HG02885 (cell line): Measurements from ENCODE around the gene AGFG2.
"Not testable (repeated sequence)": the region's sequence is repeated elsewhere in the genome, so short reads cannot be mapped to it uniquely, and the experiment has no call there.

Source experiments
- ATAC-seq: cut with Tn5 transposase; IDR thresholded peaks from one replicate; pipeline ENCODE4 v1.9.1; 2021; ENCODE audit warnings: mild to moderate bottlenecking; ENCODE audit not compliant: unreplicated experiment, poor library complexity

The AGFG2 gene

DNA sequence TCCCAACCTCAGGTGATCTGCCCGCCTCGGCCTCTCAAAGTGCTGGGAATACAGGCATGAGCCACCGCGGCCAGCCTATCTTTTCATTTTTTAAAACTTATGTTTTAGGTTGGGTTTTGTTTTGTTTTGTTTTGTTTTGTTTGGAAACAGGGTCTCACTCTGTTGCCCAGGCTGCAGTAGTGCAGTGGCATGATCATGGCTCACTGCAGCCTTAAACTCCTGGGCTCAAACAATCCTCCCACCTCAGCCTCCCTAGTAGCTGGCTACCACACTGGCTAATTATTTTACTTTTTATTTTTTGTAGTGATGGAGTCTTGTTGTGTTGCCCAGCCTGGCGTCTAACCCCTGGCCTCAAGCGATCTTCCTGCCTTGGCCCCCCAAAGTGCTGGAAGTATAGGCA lies 19.4 kb upstream of the AGFG2 start:
- no peak for ATAC-seq

DNA sequence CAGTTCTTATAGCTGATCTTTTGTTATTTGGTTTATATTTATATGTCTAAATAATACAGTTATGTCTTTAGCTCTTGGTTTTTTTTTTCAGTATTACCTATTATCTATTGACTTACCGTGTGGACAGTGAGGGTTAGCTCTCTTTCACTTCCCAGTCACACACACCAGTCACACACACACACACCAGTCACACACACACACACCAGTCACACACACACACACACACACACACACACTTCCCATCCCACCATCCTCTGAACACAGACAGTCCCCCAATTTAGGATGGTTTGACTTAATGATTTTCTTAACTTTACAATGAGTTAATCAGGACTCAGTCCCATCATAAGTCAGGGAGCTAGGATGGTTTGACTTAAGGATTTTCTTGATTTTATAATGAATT lies 18.9 kb upstream of the AGFG2 start:
- ATAC-seq = no peak

DNA sequence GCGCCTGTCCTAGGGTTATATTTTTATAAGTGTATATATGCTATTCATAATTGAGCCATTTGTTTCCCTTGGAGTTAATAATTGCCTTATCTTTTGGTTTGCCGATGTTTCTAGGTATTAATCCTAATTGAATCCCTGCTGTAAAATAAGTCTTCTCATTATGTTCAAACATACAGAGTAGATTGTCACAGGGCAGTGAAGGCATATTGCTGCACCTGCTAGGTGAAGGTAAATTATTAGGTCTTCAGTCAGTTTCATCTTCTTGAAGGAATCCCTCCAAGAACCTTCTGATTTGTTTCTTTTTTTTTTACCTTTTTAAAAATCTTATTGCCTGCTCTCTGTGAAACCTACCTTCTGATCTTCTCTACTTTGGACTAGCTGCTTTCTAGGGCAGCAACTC lies 17.9 kb upstream of the AGFG2 start:
- no peak for ATAC-seq

DNA sequence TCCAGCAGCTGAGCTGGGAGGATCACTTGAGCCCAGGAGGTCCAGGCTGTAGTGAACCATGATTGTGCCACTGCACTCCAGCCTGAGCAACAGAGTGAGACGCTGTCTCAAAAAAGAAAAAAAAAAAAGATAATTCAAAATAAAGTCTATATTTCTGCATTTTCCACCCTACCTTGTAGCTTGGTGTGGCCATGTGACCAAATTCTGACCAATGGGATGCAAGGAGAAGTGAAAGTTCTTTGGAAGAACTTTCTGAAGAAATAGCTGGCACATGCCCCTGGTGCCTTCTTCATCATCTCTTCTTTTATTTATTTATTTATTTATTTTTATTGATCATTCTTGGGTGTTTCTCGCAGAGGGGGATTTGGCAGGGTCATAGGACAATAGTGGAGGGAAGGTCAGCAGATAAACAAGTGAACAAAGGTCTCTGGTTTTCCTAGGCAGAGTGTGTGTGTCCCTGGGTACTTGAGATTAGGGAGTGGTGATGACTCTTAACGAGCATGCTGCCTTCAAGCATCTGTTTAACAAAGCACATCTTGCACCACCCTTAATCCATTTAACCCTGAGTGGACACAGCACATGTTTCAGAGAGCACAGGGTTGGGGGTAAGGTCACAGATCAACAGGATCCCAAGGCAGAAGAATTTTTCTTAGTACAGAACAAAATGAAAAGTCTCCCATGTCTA lies 17.0 kb upstream of the AGFG2 start:
- ATAC-seq = not testable (repeated sequence)

DNA sequence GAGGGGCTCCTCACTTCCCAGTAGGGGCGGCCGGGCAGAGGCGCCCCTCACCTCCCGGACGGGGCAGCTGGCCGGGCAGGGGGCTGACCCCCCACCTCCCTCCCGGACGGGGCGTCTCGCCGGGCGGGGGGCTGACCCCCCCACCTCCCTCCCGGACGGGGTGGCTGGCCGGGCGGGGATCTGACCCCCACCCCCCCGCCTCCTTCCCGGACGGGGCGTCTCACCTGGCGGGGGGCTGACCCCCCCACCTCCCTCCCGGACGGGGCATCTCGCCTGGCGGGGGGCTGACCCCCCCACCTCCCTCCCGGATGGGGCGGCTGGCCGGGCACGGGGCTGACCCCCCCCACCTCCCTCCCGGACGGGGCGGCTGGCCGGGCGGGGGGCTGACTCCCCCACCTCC lies 15.8 kb upstream of the AGFG2 start:
- ATAC-seq = not testable (repeated sequence)

DNA sequence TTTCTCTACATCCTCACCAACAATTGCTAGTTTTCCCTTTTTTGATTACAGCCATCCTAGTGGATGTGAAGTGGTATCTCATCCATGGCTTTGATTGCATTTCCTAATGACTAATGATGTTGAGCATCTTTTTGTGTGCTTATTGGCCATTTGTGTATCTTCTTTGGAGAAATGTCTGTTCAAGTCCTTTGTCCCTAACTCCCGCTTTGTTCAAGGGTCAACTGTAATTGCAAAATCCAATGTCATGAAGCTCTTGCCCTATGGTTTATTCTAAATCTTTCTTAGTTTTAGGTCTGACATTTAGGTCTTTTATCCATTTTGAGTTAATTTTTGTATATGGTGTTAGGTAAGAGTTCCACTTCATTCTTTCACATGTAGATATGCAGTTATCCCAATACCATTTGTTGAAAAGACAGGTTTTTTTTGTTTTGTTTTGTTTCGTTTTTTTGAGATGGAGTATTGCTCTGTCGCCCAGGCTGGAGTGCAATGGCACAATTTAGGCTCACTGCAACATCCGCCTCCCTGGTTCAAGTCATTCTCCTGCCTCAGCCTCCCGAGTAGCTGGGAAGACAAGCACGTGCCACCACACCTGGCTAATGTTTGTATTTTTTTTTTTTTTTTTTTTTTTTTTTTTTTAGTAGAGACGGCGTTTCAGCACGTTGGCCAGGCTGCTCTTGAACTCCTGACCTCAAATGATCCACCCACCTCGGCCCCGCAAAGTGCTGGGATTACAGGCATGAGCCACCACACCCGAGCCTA lies 10.7 kb upstream of the AGFG2 start:
- ATAC-seq = not testable (repeated sequence)

DNA sequence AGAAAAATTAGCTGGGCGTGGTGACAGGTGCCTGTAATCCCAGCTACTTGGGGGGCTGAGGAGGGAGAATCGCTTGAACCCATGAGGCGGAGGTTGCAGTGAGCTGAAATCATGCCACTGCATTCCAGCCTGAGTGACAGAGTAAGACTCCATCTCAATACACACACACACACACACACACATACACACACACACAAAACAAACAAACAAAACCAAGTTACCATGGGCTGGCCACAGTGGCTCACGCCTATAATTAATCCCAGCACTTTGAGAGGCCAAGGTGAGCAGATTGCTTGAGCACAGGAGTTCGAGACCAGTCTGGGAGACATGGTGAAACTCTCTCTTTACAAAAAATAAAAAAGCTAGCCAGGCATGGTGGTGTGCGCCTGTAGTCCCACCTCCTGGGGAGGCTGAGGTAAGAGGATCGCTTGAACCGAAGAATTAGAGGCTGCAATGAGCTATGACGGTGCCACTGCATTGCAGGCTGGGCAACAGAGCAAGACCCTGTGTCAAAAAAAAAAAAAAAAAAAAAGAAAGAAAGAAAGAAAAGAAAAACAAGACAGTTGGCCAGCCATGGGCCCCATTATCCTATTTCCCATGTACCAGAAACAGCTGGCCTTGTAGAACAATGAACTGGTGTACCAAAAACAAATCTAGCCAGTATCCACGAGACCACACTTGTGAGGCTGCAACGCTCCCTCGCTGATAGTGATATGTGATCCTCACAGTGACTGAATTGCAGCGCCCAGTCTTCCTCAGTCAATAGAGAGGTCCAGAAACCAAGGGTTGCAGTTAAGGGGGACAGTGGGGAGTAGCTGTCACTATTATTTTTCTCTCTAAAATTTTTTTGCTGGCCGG lies 6.6 kb upstream of the AGFG2 start:
- ATAC-seq = no peak

DNA sequence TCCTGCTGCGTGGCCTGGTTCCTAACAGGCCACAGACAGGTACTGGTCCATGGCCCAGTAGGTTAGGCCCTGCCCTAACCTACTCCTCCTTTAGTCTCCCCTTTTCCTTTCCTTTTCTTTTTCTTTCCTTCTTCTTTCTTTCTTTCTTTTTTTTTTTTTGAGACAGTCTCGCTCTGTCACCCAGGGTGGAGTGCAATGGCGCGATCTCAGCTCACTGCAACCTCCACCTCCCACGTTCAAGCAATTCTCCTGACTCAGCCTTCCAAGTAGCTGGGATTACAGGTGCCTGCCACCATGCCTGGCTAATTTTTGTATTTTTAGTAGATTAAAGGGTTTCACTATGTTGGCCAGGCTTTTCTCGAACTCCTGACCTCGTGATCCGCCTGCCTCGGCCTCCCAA lies 3.0 kb upstream of the AGFG2 start:
- not testable (repeated sequence) for ATAC-seq

DNA sequence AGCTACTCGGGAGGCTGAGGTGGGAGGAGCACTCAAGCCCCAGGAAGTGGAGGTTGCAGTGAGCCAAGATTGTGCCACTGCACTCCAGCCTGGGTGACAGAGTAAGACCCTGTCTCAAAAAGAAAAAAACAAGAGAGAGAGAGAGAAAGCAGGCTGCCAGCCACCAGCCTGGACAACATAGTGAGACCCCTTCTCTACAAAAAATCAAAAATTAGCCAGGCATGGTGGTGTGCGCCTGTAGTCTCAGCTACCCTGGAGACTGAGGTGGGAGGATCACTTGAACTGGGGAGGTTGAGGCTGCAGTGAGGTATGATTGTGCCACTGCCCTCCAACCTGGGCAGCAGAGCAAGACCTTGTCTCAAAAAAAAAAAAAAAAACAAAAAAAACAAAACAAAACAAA lies 2.3 kb upstream of the AGFG2 start:
- not testable (repeated sequence) for ATAC-seq

DNA sequence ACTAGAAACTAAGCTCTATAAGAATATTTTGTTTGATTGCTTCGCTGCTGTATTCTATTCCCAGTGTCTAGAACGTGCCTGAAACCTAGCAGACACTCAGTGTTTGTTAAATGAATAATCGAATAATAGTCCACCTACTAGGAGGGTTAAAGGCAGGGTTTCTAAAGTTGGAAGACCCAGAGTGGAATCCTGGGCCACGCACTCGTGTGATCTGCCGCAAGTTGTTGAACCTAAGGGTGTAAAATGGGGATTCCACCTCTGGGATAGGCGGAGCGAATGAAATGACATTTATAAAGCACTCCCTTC lies 702 bp upstream of the AGFG2 start:
- no peak for ATAC-seq

DNA sequence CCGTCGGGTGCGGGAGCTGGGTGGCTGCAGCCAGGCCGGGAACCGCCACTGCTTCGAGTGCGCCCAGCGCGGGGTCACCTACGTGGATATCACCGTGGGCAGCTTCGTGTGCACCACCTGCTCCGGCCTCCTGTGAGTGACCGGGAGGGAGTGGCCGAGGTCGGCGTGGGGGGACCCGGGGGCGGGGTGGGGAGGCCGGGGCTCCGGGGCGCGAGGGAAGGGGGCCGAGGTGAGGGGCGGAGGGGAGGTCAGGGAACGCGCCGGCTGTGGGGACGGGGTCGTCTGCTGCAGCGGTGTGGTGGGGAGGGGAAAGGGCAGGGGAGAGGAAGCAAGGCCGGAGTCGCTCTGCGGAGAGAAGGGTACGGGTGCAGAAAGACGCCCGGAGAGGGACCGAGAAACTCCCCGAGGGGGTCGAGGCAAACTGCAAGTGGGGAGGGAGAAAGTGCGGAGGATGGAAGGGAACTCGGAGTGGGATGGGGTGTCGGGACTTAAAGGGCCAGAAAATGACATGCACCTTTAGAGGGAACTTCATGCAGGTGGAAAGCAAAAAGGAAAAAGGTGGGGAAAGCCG lies 518 bp downstream of the AGFG2 start:
- no peak for ATAC-seq

DNA sequence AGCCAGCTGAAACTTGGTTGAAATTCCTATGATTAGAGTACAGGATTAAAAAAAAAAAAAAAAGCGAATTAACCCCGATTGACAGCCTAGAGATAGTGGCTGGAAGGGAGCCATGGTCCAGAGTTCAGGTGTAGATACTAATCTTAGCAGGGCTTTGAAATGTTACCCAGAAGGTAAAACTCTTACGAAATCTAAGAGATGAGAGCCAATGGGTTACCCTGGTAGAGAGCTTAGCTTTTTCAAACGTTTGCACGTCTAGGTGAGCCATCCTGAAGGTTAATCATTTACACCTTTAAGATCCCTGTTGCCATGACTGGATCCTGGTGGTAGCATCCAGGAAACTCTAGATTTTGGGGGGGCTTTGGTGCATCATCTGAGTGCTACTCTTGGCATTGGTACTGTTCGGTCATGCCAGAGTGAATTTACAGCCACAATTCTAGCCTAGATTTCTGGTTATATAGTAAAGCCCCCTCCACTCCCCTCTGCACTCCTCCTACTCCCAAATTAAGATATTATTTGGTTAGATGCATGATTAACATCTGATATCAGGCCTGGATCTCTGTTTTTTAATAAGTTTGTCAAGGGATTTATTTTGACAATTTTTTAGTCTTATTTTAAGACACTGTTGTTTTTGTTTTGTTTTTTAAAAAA lies 1.2 kb downstream of the AGFG2 start:
- ATAC-seq = no peak

DNA sequence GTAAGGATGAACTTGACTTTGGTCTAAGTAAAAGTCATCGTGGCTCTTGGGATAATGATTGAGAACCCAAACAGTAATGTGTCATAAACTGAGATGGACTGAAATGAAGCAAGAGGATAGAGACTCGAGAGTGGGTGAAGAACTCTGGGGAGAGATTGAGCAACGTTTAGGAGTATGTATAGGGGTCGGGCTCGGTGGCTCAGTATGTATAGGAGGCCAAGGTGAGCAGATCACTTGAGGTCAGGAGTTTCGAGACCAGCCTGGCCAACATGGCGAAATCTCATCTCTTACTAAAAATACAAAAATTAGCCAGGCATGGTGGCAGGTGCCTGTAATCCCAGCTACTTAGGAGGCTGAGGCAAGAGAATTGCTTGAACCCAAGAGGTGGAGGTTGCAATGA lies 2.3 kb downstream of the AGFG2 start:
- ATAC-seq = not testable (repeated sequence)

DNA sequence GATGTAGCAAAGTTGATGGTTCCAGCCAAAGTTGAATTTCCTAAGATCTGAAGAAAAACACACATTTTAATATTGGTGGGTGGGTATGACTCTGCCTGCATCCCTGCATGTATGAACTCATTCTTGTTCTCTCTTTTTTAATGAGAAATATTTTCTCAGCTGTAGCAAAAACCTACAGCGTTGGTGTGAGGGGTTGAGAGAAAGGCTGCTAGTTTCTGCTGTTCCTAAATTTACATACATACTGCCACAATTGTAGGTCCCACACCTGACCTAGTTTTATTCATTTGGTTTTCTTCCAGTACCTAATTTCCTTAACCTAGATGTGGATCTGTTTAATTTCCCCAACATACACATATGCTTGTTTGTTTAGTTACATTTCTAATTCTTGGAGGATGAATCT lies 4.6 kb downstream of the AGFG2 start:
- no peak for ATAC-seq

DNA sequence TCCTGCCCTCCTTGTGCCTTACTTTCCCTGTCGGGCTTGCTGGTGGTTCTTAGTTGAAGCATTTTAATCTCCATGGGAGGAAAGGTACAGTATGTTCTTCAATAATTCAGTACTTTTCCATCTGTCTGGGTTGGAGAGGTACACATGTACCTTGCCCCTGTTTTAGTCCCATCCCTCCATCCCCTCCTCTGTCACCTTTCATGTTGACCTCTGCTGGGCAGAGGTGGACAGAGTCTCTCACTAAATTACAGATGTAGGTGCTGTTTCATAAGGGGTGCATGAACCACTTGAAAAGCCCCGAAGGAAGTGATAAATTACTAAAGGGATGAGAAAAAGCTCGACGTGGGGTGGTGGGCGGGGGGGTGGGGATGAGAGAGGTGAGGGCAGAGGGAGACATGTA lies 5.4 kb downstream of the AGFG2 start:
- no peak for ATAC-seq

DNA sequence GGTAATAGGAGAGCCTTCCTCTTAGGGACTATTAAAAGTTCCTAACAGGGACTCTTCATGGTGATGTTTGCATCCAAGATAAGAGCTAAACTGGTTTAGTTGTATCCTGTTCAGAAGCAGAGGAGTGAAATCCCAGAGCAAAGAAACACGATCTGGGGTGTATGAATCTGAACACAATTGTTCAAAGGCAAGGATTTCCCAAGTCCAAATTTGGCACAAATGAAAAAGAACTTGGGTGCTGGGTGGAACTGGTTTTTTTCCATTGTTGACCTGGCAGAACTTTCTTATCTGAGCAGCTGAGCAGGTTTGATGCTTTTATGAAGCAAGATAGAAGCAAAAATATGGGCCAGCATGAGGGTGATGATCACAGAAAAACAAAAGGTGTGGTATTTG lies 6.0 kb downstream of the AGFG2 start:
- no peak for ATAC-seq

DNA sequence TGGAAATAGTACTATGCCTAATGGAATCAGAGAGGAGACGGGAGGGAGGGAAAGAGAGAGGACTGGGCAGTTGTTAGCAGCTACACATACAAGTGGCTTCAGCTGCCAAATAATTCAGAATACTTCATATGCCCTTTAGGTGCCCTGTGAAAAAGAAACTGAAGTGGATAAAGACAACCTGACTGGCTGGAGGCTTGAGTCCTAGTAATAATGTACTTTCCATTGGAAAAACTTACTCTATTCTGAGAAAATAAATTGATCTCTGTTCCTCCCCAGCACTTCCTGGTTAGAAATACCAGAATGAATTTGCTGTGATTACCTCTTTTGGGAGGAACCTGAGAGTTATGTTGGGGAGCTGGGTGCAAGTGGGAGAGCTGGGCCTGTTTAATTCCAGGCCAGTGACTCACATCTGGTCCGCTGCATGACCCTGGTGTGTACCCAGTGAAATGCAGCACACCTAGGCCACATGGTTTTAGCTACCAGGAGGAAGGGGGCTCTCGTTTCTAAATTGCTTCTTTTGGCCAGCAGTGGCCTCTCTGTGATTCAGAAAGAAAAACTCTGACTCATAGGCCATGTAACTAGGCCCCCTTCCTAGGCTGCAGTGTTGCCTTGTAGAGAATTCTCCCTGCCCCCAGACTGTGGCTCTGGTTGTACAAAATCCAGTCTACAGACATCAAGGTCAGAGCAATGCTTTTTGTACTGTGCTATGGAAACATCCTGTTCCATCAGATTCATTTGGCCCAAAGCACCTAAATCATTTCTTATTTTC lies 6.5 kb downstream of the AGFG2 start:
- ATAC-seq = peak; percentile 53

DNA sequence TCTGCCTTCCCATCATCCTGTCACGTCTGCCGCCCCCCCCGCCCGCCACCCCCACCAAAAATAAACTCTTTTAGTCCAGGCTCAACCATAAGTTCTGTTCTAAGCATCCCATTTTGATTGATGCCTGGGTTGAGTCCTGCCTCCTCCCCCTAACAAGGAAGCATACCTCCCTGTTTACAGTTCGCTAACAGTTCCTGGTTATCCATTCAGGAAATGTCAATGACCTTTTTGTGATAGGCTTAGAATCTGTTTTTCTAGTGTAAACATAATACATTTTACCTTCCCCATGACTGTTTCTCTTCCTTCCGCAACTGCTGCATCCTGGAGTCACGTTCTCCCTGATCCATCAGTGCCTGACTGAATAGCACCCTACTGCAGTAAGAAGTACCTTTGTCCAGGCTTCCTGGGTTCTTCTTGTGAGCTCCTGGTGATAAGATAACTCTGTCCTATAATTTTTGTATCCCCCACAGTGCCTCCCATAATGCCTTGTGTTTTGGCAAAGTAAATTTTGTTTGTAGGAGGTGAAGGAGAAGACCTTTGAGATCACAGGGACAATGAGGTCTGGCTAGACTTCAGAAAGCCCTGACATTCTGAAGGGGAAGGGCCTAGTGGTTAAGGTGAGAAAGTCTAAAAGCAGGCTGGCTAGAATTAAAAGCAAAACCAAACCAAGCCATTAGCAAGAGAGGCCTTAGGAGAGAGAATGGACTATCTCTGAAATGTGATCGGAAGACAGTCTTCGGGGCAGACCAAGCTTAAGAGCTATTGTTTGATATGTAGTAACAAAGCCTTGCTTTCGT lies 7.3 kb downstream of the AGFG2 start:
- ATAC-seq = peak; percentile 43
